GM19238 (cell line): ENCODE measurements around the gene DCLK1.

ENCODE experiments used
- DNase-seq: peaks from one replicate; pipeline ENCODE4 v3.0.0; 2011; ENCODE audit warnings: low spot score; ENCODE audit not compliant: insufficient read length

The DCLK1 gene

GRCh38 chr13:35792911-35793310 is 338.3 kb downstream of the DCLK1 start:
- DNase-seq: no peak

GRCh38 chr13:35792021-35792420 is 339.2 kb downstream of the DCLK1 start:
- no peak for DNase-seq

GRCh38 chr13:35791184-35791851 is 339.9 kb downstream of the DCLK1 start:
- no peak for DNase-seq

- no peak for DNase-seq
These were observed 341.6 kb downstream of the DCLK1 start for GRCh38 chr13:35789335-35790165.

GRCh38 chr13:35787937-35788336 is 343.2 kb downstream of the DCLK1 start:
- no peak for DNase-seq

GRCh38 chr13:35785576-35786303 is 345.4 kb downstream of the DCLK1 start:
- DNase-seq: no peak

GRCh38 chr13:35784286-35784951 is 346.8 kb downstream of the DCLK1 start:
- no peak for DNase-seq

GRCh38 chr13:35782793-35783192 is 348.4 kb downstream of the DCLK1 start:
- DNase-seq: no peak

GRCh38 chr13:35781036-35782000 is 349.9 kb downstream of the DCLK1 start:
- DNase-seq: no peak

GRCh38 chr13:35780613-35781012 is 350.6 kb downstream of the DCLK1 start:
- DNase-seq: no peak

GRCh38 chr13:35771898-35772297 is 359.3 kb downstream of the DCLK1 start:
- no peak for DNase-seq

- no peak for DNase-seq
These were observed 360.4 kb downstream of the DCLK1 start for GRCh38 chr13:35770756-35771297.

- DNase-seq: no peak
These were observed 361.4 kb downstream of the DCLK1 start for GRCh38 chr13:35769812-35770211.

- no peak for DNase-seq
These were observed 362.6 kb downstream of the DCLK1 start for GRCh38 chr13:35768551-35768950.

GRCh38 chr13:35768073-35768472 is 363.1 kb downstream of the DCLK1 start:
- DNase-seq: no peak

GRCh38 chr13:35767256-35767976 is 363.8 kb downstream of the DCLK1 start:
- DNase-seq: no peak

- DNase-seq: no peak
These were observed 364.5 kb downstream of the DCLK1 start for GRCh38 chr13:35766663-35767062.

- DNase-seq: no peak
These were observed 365.2 kb downstream of the DCLK1 start for GRCh38 chr13:35765941-35766340.

GRCh38 chr13:35765366-35765765 is 365.8 kb downstream of the DCLK1 start:
- DNase-seq: no peak
